Osteocyte (in vitro differentiated cells): ENCODE data around the gene SEPTIN10. TPM values are rescaled to one million over a fixed set of nuclear protein-coding genes. Genes with fewer than 3 reads are reported as not detected.

Source experiments
- DNase-seq: peaks from one replicate; pipeline ENCODE4 v3.0.0; 2021; ENCODE audit warnings: mixed read lengths; ENCODE audit not compliant: unreplicated experiment; ENCODE audit errors: extremely low spot score
- H3K27ac Mint-ChIP-seq: one replicate; pipeline ENCODE4 v1.8.0; 2021; ENCODE audit warnings: mild to moderate bottlenecking, mixed read lengths; ENCODE audit not compliant: unreplicated experiment
- H3K27me3 Mint-ChIP-seq: one replicate; pipeline ENCODE4 v1.8.0; 2021; ENCODE audit warnings: mixed read lengths; ENCODE audit not compliant: unreplicated experiment
- H3K36me3 Mint-ChIP-seq: one replicate; pipeline ENCODE4 v1.8.0; 2021; ENCODE audit warnings: mixed read lengths; ENCODE audit not compliant: unreplicated experiment
- H3K4me1 Mint-ChIP-seq: one replicate; pipeline ENCODE4 v1.8.0; 2021; ENCODE audit warnings: mixed read lengths; ENCODE audit not compliant: unreplicated experiment
- H3K4me3 Mint-ChIP-seq: one replicate; pipeline ENCODE4 v1.8.0; 2021; ENCODE audit warnings: mild to moderate bottlenecking, moderate library complexity, mixed read lengths; ENCODE audit not compliant: unreplicated experiment
- H3K9me3 Mint-ChIP-seq: one replicate; pipeline ENCODE4 v1.8.0; 2021; ENCODE audit warnings: mixed read lengths; ENCODE audit not compliant: unreplicated experiment
- CTCF ChIP-seq: fragments of 200-600 bp; sonication (generic); IDR thresholded peaks from 2 replicates; pipeline ENCODE4 v1.5.0; 2021; ENCODE audit warnings: antibody characterized with exemption, mild to moderate bottlenecking, moderate library complexity
- total RNA-seq: library from RNA; stranded (reverse); gene quantifications from 2 replicates; pipeline ENCODE4 v1.2.1, GENCODE V29; 2021

The SEPTIN10 gene
- total RNA-seq, 1 donor from 2014 or later: 109 TPM

GRCh38 chr2:109609352-109610024 is 4.3 kb downstream of the SEPTIN10 start:
- H3K36me3 Mint-ChIP-seq: no peaks in the 10 kb centered on the region
- no peaks in the 10 kb centered on the region for H3K9me3 Mint-ChIP-seq
- DNase-seq: no peak
- peak overlapping the region; percentile 84 for H3K4me3 Mint-ChIP-seq
- TF ChIP-seq CTCF: no peak
- no peaks in the 10 kb centered on the region for H3K27me3 Mint-ChIP-seq
- peaks cover 69% of the 10 kb centered on the region for H3K4me1 Mint-ChIP-seq
- peak overlapping the region; percentile 98 for H3K27ac Mint-ChIP-seq

DNA sequence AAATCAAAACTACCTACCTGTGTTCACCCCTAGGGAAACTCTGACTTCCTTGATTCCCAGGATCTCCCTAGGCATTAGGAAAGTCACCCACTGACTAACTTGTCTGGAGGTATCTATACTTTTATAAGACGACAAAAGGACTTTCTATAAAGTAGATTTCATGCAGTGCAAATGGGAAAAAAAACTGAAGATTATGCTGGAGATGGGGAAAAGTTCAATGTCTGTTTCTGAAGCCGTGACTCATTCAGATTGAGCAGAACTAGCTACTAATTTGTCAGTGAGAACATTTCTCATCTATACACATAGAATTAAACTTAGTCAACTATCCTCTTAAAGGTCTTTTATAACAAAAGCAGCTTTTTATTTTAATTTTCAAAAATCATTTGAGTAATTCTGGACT is 6.0 kb downstream of the SEPTIN10 start:
- no peak for TF ChIP-seq CTCF
- Mint-ChIP-seq H3K4me1 (peaks cover 68% of the 10 kb centered on the region), H3K27me3 (no peaks in the 10 kb centered on the region), H3K4me3 (peak overlapping the region; percentile 27), H3K36me3 (peaks cover 3% of the 10 kb centered on the region), H3K27ac (peak overlapping the region; percentile 98), H3K9me3 (no peaks in the 10 kb centered on the region)
- no peak for DNase-seq

GRCh38 chr2:109604597-109604996 is 9.2 kb downstream of the SEPTIN10 start:
- H3K36me3 Mint-ChIP-seq: peaks cover 6% of the 10 kb centered on the region
- H3K9me3 Mint-ChIP-seq: no peaks in the 10 kb centered on the region
- no peak for TF ChIP-seq CTCF
- H3K27me3 Mint-ChIP-seq: no peaks in the 10 kb centered on the region
- DNase-seq: no peak
- H3K27ac Mint-ChIP-seq: peak overlapping the region; percentile 10
- H3K4me3 Mint-ChIP-seq: no peak overlapping the region
- peaks cover 53% of the 10 kb centered on the region for H3K4me1 Mint-ChIP-seq

DNA sequence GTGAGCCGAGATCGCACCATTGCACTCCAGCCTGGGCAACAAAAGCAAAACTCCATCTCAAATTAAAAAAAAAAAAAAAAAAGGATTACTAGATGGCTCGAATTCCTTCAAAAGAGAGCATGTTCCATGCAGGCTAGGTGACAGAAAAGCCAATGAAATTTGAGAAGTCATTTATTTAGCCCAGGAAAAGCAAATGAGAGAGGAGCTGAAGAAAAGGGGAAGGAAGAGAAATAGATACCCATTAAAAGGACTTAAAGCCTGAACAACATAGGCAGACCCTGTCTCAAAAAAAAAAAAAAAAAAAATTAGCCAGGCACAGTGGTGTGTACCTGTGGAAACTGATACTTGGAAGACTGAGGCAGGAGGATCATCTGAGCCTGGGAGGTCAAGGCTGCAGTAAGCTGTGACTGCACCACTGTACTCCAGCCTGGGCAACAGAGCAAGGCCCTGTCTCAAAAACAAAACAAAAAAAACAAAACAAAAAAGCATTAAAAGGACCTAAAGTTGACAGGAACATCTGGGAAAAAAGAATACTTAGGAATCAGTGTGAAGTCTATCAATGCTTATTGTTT is 11.1 kb downstream of the SEPTIN10 start:
- TF ChIP-seq CTCF: no peak
- H3K4me3 Mint-ChIP-seq: no peak overlapping the region
- H3K9me3 Mint-ChIP-seq: no peaks in the 10 kb centered on the region
- H3K36me3 Mint-ChIP-seq: peaks cover 6% of the 10 kb centered on the region
- no peak for DNase-seq
- H3K4me1 Mint-ChIP-seq: peaks cover 40% of the 10 kb centered on the region
- H3K27me3 Mint-ChIP-seq: no peaks in the 10 kb centered on the region
- no peak overlapping the region for H3K27ac Mint-ChIP-seq

GRCh38 chr2:109601783-109602182 is 12.0 kb downstream of the SEPTIN10 start:
- DNase-seq: no peak
- Mint-ChIP-seq H3K4me3 (no peak overlapping the region), H3K27me3 (no peaks in the 10 kb centered on the region), H3K4me1 (peaks cover 35% of the 10 kb centered on the region), H3K9me3 (no peaks in the 10 kb centered on the region), H3K36me3 (peaks cover 6% of the 10 kb centered on the region), H3K27ac (peak overlapping the region; percentile 38)
- no peak for TF ChIP-seq CTCF
